ENCODE results near the gene STK39. TPM values are rescaled to one million over a fixed set of nuclear protein-coding genes. Genes with fewer than 3 reads are reported as not detected.

Gene STK39
- total and polyA plus RNA-seq, 2 experiments from 2014 or later: 3.2 to 14.6 TPM

DNA sequence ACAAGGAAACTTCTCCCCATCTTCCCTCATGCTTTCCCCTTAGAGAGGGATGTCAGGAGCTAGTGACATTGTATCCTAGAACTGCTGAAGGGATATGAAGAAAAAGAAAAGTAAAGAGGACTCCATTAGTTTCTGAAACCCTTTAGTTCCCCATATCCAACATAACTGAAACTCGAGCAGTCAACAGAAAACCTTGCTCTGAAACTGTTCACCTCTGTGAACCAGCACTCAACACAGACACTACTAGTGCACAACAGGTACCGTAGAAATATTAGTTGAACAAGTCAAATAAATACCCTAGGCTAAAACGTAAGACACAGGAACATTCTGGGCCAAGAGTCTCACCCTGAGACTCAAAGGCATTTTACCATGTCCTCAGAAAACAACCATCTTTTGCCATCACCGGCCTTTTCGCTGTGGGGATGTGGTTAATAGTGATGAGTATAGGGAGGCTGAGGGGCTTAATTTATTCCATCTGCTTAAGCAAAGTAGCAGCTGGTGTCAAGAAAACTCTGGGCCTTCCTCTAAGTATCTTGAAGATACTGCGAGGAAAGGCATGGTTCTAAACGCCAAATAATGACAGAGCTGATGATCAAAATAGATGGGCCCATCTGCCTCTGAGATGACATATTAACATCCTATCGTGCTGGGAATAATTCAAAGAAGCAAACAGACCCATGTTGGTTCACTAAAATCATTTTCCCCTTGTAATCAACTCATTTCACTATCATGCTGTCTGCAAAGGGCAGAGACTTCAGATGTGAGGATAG, 156.8 kb downstream of the STK39 start:
- TF ChIP-seq EZH2 (IDR thresholded peaks at IDR 0.05; ENCODE audit: insufficient read depth, poor library complexity, severe bottlenecking) (no peak), EZH2phosphoT487 (IDR thresholded peaks at IDR 0.05; ENCODE audit: insufficient read depth, low read depth) (no peak)
- Histone ChIP-seq H3K9ac (no peak overlapping the region), H3K36me3 (ENCODE audit: low read depth) (no peaks in the 10 kb centered on the region), H3K4me3 (no peak overlapping the region), H3K9me3 (ENCODE audit: low read depth) (no peaks in the 10 kb centered on the region), H3K4me2 (ENCODE audit: unreplicated experiment) (no peak overlapping the region), H3K27ac (no peak overlapping the region), H3F3A (ENCODE audit: insufficient read depth) (no peaks in the 10 kb centered on the region), H3K9me2 (ENCODE audit: insufficient read depth) (no peaks in the 10 kb centered on the region), H3K4me1 (ENCODE audit: insufficient read depth) (no peaks in the 10 kb centered on the region), H2AFZ (no peak overlapping the region), H3K79me2 (ENCODE audit: insufficient read depth) (no peaks in the 10 kb centered on the region), H3K27me3 (replicated peaks; ENCODE audit: insufficient read depth) (no peaks in the 10 kb centered on the region), H4K20me1 (ENCODE audit: insufficient read depth) (no peaks in the 10 kb centered on the region)
- in situ Hi-C loops (cut with MboI): no loop called here
- DNase-seq: no peak
- WGBS, 2 experiments (ENCODE audit: low coverage in 1 of 2, low lambda C conversion rate in 2 of 2, missing lambda C conversion rate in 2 of 2): 80 to 83% methylated on average over 8 of the region's 8 CpGs

DNA sequence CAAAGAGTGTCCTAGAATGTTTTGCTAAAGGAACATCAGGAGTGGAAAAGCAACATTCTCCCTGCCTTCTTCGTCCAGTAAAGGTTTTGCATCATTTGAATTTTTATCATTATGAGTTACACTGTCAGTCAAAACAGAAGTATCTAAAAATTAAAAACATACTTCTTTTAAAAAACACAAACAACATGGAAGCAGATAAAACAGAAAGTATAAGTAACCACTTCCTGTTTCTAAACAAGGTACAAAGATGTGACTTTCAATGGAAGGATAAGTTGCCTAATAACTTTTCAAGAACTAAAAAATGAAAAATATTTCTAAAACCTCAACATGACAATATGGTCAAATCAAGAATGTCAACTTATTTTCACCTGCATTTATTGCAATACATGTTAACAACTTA, 158.2 kb downstream of the STK39 start:
- H3K9me3 ChIP-seq (ENCODE audit: low read depth): no peaks in the 10 kb centered on the region
- H3F3A ChIP-seq (ENCODE audit: insufficient read depth): no peaks in the 10 kb centered on the region
- no peak overlapping the region for H3K9ac ChIP-seq
- no peak overlapping the region for H3K4me2 ChIP-seq (ENCODE audit: unreplicated experiment)
- H3K4me3 ChIP-seq: no peak overlapping the region
- no peaks in the 10 kb centered on the region for H3K79me2 ChIP-seq (ENCODE audit: insufficient read depth)
- no peaks in the 10 kb centered on the region for H3K4me1 ChIP-seq (ENCODE audit: insufficient read depth)
- H2AFZ ChIP-seq: no peak overlapping the region
- WGBS, 2 experiments (ENCODE audit: low coverage in 1 of 2, low lambda C conversion rate in 2 of 2, missing lambda C conversion rate in 2 of 2): 97 to 100% methylated on average over 1 of the region's 1 CpG
- no peaks in the 10 kb centered on the region for H3K9me2 ChIP-seq (ENCODE audit: insufficient read depth)
- H3K27ac ChIP-seq: no peak overlapping the region
- no peak for DNase-seq
- in situ Hi-C loops (cut with MboI): no loop called here
- H3K36me3 ChIP-seq (ENCODE audit: low read depth): no peaks in the 10 kb centered on the region
- H4K20me1 ChIP-seq (ENCODE audit: insufficient read depth): no peaks in the 10 kb centered on the region
- H3K27me3 ChIP-seq (replicated peaks; ENCODE audit: insufficient read depth): no peaks in the 10 kb centered on the region
- TF ChIP-seq EZH2 (IDR thresholded peaks at IDR 0.05; ENCODE audit: insufficient read depth, poor library complexity, severe bottlenecking) (no peak), EZH2phosphoT487 (IDR thresholded peaks at IDR 0.05; ENCODE audit: insufficient read depth, low read depth) (no peak)

DNA sequence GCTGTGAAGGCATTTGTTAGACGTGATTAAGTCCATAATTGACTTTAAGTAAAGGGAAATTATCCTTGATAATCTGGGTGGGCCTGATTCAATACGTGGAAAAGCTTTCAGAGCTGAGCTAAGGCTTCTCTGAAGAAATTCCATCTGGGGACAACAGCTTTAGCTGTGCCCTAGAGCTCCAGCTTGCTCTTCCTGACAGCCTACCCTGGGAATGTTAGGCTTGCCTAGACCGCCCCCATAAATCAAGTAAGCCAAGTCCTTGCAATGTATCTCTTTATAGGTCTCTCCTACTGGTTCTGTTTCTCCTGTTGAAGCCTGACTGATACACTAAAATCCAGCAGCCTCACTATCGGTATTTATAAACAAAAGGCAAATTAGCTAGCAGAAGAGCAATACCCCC, 160.0 kb downstream of the STK39 start:
- no peaks in the 10 kb centered on the region for H3K27me3 ChIP-seq (replicated peaks; ENCODE audit: insufficient read depth)
- no peaks in the 10 kb centered on the region for H3K9me2 ChIP-seq (ENCODE audit: insufficient read depth)
- in situ Hi-C loops (cut with MboI): no loop called here
- no peak overlapping the region for H3K9ac ChIP-seq
- H3K9me3 ChIP-seq (ENCODE audit: low read depth): no peaks in the 10 kb centered on the region
- H3K4me3 ChIP-seq: no peak overlapping the region
- H3K4me1 ChIP-seq (ENCODE audit: insufficient read depth): no peaks in the 10 kb centered on the region
- TF ChIP-seq EZH2phosphoT487 (IDR thresholded peaks at IDR 0.05; ENCODE audit: insufficient read depth, low read depth) (no peak), EZH2 (IDR thresholded peaks at IDR 0.05; ENCODE audit: insufficient read depth, poor library complexity, severe bottlenecking) (no peak)
- no peaks in the 10 kb centered on the region for H3K79me2 ChIP-seq (ENCODE audit: insufficient read depth)
- no peak overlapping the region for H3K4me2 ChIP-seq (ENCODE audit: unreplicated experiment)
- no peaks in the 10 kb centered on the region for H3F3A ChIP-seq (ENCODE audit: insufficient read depth)
- no peak overlapping the region for H2AFZ ChIP-seq
- no peaks in the 10 kb centered on the region for H3K36me3 ChIP-seq (ENCODE audit: low read depth)
- H4K20me1 ChIP-seq (ENCODE audit: insufficient read depth): no peaks in the 10 kb centered on the region
- 91% methylated on average over 4 of the region's 4 CpGs for WGBS, 2 experiments (ENCODE audit: low coverage in 1 of 2, low lambda C conversion rate in 2 of 2, missing lambda C conversion rate in 2 of 2)
- DNase-seq: no peak
- no peak overlapping the region for H3K27ac ChIP-seq

DNA sequence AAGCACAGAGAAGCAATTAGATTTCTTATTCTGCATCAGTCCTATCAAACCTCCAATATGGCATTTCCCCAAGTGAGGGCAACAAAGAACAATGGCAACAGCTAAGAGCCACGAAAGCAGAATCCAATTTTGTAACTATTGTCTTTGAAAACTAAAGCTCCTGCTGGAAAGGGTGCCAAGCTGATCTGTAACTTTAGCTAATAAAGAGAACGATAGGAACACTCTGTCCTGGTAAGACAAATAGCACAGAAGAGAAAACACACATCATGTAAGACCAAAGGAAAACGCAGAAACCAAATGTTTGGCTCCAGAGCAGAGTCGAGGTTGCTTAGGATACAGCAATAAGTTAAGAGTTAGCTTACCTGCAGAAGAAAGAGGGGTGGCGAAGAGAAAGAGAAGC, 160.5 kb downstream of the STK39 start:
- no peaks in the 10 kb centered on the region for H3K9me2 ChIP-seq (ENCODE audit: insufficient read depth)
- H3K4me2 ChIP-seq (ENCODE audit: unreplicated experiment): no peak overlapping the region
- H3K9ac ChIP-seq: no peak overlapping the region
- H3K4me1 ChIP-seq (ENCODE audit: insufficient read depth): no peaks in the 10 kb centered on the region
- H3K36me3 ChIP-seq (ENCODE audit: low read depth): no peaks in the 10 kb centered on the region
- in situ Hi-C loops (cut with MboI): no loop called here
- DNase-seq: no peak
- H3K9me3 ChIP-seq (ENCODE audit: low read depth): no peaks in the 10 kb centered on the region
- H3K4me3 ChIP-seq: no peak overlapping the region
- H4K20me1 ChIP-seq (ENCODE audit: insufficient read depth): no peaks in the 10 kb centered on the region
- no peaks in the 10 kb centered on the region for H3K27me3 ChIP-seq (replicated peaks; ENCODE audit: insufficient read depth)
- no peak for TF ChIP-seq EZH2phosphoT487 (IDR thresholded peaks at IDR 0.05; ENCODE audit: insufficient read depth, low read depth)
- TF ChIP-seq EZH2 (IDR thresholded peaks at IDR 0.05; ENCODE audit: insufficient read depth, poor library complexity, severe bottlenecking): no peak
- H3K27ac ChIP-seq: no peak overlapping the region
- H3F3A ChIP-seq (ENCODE audit: insufficient read depth): no peaks in the 10 kb centered on the region
- no peak overlapping the region for H2AFZ ChIP-seq
- WGBS, 2 experiments (ENCODE audit: low coverage in 1 of 2, low lambda C conversion rate in 2 of 2, missing lambda C conversion rate in 2 of 2): 36 to 39% methylated on average over 5 of the region's 5 CpGs
- H3K79me2 ChIP-seq (ENCODE audit: insufficient read depth): no peaks in the 10 kb centered on the region

All from GM23248 (cell line).